CD4-positive, alpha-beta T cell (primary cell): Measurements from ENCODE around the gene ING1. TPM values are rescaled to one million over a fixed set of nuclear protein-coding genes. Genes with fewer than 3 reads are reported as not detected.

Source experiments
- ATAC-seq: fragments of 200-7000 bp; cut with Tn5 transposase; one replicate; pipeline ENCODE4 v1.10.0; 2022; ENCODE audit warnings: mild to moderate bottlenecking; ENCODE audit not compliant: poor library complexity
- CTCF ChIA-PET: fragments of 350-600 bp; sonication (Branson Sonifier 250); formaldehyde crosslinking; loops from one replicate; lab custom pipeline; 2021; ENCODE audit warnings: antibody characterized with exemption, inconsistent platforms; lab: Charles Lee
- POLR2A ChIA-PET: fragments of 350-600 bp; sonication (Branson Sonifier 250); formaldehyde crosslinking; loops from one replicate; lab custom pipeline; 2021; ENCODE audit warnings: antibody characterized with exemption, inconsistent platforms; lab: Charles Lee
- DNase-seq, 14 experiments: peaks; one replicate each; pipeline ENCODE4 v3.0.0-alpha.2; 2013 to 2020; ENCODE audit warnings: mixed read lengths in 2 of 14
- H3K27ac ChIP-seq, 2 donors: one replicate each; pipeline versions ENCODE4 v1.5.1 to v1.7.0; 2013; ENCODE audit warnings: low read length in 2 of 2, low read depth in 1 of 2, mild to moderate bottlenecking in 1 of 2
- H3K27me3 ChIP-seq, 2 experiments: 1 replicate in 1 of 2; 2 replicates in 1 of 2; pipeline versions ENCODE4 v1.6.1 to v1.7.0; 2013; ENCODE audit warnings: low read length in 2 of 2, control low read depth in 1 of 2, mild to moderate bottlenecking in 1 of 2, moderate library complexity in 1 of 2; ENCODE audit not compliant: insufficient read depth in 2 of 2, control insufficient read depth in 1 of 2
- H3K36me3 ChIP-seq: one replicate; pipeline ENCODE4 v1.6.1; 2013; ENCODE audit warnings: low read length, control low read depth; ENCODE audit not compliant: insufficient read depth
- H3K4me1 ChIP-seq: one replicate; pipeline ENCODE4 v1.6.1; 2013; ENCODE audit warnings: low read length, control low read depth; ENCODE audit not compliant: insufficient read depth
- H3K4me3 ChIP-seq: one replicate; pipeline ENCODE4 v1.5.1; 2013; ENCODE audit warnings: mild to moderate bottlenecking, low read length, moderate library complexity
- H3K9me3 ChIP-seq, 2 experiments: 1 replicate in 1 of 2; 2 replicates in 1 of 2; pipeline versions ENCODE4 v1.6.1 to v1.7.0; 2013; ENCODE audit warnings: low read length in 2 of 2, mild to moderate bottlenecking in 2 of 2, control low read depth in 1 of 2, moderate library complexity in 1 of 2; ENCODE audit not compliant: control insufficient read depth in 1 of 2, insufficient read depth in 1 of 2
- H3K27ac Mint-ChIP-seq: one replicate; pipeline ENCODE4 v1.8.0; 2020; ENCODE audit warnings: mixed read lengths
- H3K27me3 Mint-ChIP-seq: one replicate; pipeline ENCODE4 v1.8.0; 2021; ENCODE audit warnings: mixed read lengths
- H3K36me3 Mint-ChIP-seq: one replicate; pipeline ENCODE4 v1.8.0; 2021; ENCODE audit warnings: low read depth, mixed read lengths
- H3K4me1 Mint-ChIP-seq: one replicate; pipeline ENCODE4 v1.8.0; 2021; ENCODE audit warnings: low read depth, mixed read lengths
- H3K4me3 Mint-ChIP-seq: one replicate; pipeline ENCODE4 v1.8.0; 2020; ENCODE audit warnings: mild to moderate bottlenecking, mixed read lengths
- H3K9me3 Mint-ChIP-seq: one replicate; pipeline ENCODE4 v1.8.0; 2020; ENCODE audit warnings: mixed read lengths
- intact Hi-C, 2 experiments: fragments of 100-400 bp; cut with DNase I in 1 of 2; cut with micrococcal nuclease in 1 of 2; formaldehyde crosslinking; loops; one replicate each; pipeline versions ENCODE4 v1.15.1 to v1.9.0; 2023 to 2025; cut with DNase I, micrococcal nuclease
- total RNA-seq, 174 experiments: library from RNA in 2 of 174; stranded (reverse) in 2 of 174; gene quantifications; one replicate each; pipeline ENCODE4 v1.2.3 and lab custom pipeline; 2021 to 2026
- TF ChIP-seq, protein P1 (sequence below): fragments of 200-600 bp; IDR thresholded peaks from one replicate; pipeline ENCODE4 v1.8.0; 2022; ENCODE audit warnings: antibody characterized with exemption, mild to moderate bottlenecking

Gene ING1
- total RNA-seq, 2 experiments from 2014 or later = 14.6 to 16.2 TPM

DNA sequence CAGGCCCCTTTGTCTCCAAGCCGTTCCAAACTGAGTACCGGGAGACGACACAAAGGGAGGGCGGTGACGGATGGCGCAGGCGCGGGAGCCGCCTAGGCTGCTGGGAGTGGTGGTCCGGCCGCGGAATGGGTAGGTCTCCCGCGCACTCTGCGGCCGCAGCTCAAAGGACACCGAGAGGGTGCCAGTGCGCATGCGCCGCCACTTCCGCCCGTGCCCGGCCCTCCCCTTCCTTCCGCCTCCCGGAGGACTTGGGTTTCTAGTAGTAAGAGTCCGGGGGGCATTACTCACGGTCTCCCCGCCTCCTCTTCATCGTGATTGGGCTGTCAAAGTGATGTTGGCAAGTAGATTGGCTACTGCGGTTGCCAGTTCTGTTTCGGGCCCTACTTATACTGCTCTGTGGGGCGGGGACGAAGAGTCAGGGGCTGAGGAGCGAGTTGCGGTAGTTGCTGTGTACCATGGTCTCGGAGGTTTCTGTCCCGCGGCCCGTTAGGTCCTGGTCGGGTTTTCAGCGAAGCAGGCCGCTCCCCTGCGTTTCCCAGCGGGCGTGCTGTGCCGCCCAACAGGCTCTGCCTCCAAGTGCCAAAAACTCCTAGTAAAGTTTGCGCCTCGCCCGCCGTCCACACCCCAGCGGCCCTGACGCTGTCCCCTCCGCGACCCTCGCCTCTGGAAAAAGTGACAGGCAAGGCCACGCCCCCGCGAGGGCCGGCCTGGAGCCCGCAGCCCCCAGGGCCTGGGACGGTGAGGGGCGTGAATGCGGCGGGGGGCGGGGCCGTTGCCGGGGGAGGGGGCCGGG, 455 bp upstream of the ING1 start:
- Mint-ChIP-seq H3K4me3 (peak overlapping the region; percentile 98), H3K36me3 (peaks cover 37% of the 10 kb centered on the region), H3K27ac (peak overlapping the region; percentile 97), H3K27me3 (peaks cover 4% of the 10 kb centered on the region), H3K9me3 (no peaks in the 10 kb centered on the region), H3K4me1 (peaks cover 29% of the 10 kb centered on the region)
- ChIA-PET POLR2A (interaction anchor here (0.6 to 3.1 kb wide), 13 partner anchors 10 to 928 kb away, joined by 3 to 28 read pairs (median 4); partner anchors contain the start of genes ANKRD10 and NAXD), CTCF (no interaction called here)
- H3K27ac ChIP-seq = peak overlapping the region; percentile 97 to 99
- H3K36me3 ChIP-seq = no peaks in the 10 kb centered on the region
- H3K4me3 ChIP-seq = peak overlapping the region; percentile 96
- TF ChIP-seq, protein P1, sequence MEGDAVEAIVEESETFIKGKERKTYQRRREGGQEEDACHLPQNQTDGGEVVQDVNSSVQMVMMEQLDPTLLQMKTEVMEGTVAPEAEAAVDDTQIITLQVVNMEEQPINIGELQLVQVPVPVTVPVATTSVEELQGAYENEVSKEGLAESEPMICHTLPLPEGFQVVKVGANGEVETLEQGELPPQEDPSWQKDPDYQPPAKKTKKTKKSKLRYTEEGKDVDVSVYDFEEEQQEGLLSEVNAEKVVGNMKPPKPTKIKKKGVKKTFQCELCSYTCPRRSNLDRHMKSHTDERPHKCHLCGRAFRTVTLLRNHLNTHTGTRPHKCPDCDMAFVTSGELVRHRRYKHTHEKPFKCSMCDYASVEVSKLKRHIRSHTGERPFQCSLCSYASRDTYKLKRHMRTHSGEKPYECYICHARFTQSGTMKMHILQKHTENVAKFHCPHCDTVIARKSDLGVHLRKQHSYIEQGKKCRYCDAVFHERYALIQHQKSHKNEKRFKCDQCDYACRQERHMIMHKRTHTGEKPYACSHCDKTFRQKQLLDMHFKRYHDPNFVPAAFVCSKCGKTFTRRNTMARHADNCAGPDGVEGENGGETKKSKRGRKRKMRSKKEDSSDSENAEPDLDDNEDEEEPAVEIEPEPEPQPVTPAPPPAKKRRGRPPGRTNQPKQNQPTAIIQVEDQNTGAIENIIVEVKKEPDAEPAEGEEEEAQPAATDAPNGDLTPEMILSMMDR = no peak
- intact Hi-C loops = loop anchor here (2.0 to 10.0 kb wide), 4 partner anchors 98 to 928 kb away; partner anchors contain the start of genes ANKRD10 (in 1 of the 2), IRS2 (in 1 of the 2) and NAXD (in 1 of the 2)
- H3K4me1 ChIP-seq = peaks cover 30% of the 10 kb centered on the region
- DNase-seq (peak; percentile 98 to 100 (median 99)), ATAC-seq (peak; percentile 64)
- H3K27me3 ChIP-seq = no peaks in the 10 kb centered on the region
- H3K9me3 ChIP-seq = no peaks in the 10 kb centered on the region

DNA sequence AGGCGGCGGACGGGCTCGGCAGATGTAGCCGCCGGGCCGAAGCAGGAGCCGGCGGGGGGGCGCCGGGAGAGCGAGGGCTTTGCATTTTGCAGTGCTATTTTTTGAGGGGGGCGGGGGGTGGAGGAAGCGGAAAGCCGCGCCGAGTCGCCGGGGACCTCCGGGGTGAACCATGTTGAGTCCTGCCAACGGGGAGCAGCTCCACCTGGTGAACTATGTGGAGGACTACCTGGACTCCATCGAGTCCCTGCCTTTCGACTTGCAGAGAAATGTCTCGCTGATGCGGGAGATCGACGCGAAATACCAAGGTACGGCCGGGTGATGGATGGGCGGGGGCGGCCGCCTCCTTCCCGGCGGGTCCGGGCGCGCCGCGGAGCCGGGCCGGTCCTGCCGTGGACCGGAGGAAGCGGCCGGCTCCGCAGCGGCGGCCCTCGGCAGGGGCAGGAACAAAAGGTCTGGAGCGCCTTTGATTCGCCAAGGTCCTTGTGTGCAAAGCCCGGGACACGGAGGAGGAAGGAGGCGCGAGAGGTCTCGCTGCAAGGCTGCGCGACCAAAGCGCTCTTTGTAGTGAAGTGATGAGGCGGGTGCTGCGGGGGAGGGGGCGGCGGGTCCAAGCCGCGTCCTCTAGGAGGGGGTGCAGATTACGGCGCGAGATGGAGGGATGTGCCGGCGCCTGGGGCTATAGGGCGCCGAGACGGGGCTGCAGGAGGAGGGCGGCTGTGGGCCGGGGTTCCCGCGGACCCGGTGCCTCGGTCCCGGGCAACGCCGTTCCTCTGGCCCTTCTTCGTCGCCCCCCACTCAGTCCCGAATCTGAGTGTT, 689 bp downstream of the ING1 start:
- TF ChIP-seq, protein P1 = peak; percentile 34
- intact Hi-C loops = loop anchor here (2.0 to 10.0 kb wide), 5 partner anchors 31 to 929 kb away; partner anchors contain the start of genes ANKRD10 (in 1 of the 2), IRS2 (in 1 of the 2) and NAXD (in 1 of the 2)
- H3K4me3 ChIP-seq = peak overlapping the region; percentile 96
- H3K27me3 ChIP-seq = no peaks in the 10 kb centered on the region
- H3K27me3 Mint-ChIP-seq = peaks cover 4% of the 10 kb centered on the region
- H3K4me1 Mint-ChIP-seq = peaks cover 32% of the 10 kb centered on the region
- peak overlapping the region; percentile 94 for H3K27ac Mint-ChIP-seq
- peak overlapping the region; percentile 89 for H3K27ac ChIP-seq
- ATAC-seq (peak; percentile 8), DNase-seq (peak; percentile 64 to 92 (median 76))
- peaks cover 37% of the 10 kb centered on the region for H3K36me3 Mint-ChIP-seq
- H3K4me3 Mint-ChIP-seq = peak overlapping the region; percentile 98
- POLR2A ChIA-PET = interaction anchor here (1.0 to 3.1 kb wide), 7 partner anchors 9 to 475 kb away, joined by 3 to 55 read pairs (median 5); partner anchors contain the start of genes ANKRD10, CARS2 and RAB20
- CTCF ChIA-PET = interaction anchor here (0.6 kb wide), 1 partner anchor 1221 kb away, joined by 3 read pairs; no protein-coding TSS in a partner anchor
- H3K36me3 ChIP-seq = peaks cover 5% of the 10 kb centered on the region
- H3K9me3 ChIP-seq = peaks cover 0 to 6% of the 10 kb centered on the region in 2 experiments
- H3K4me1 ChIP-seq = peaks cover 36% of the 10 kb centered on the region
- no peaks in the 10 kb centered on the region for H3K9me3 Mint-ChIP-seq
